Thymus (tissue), 11 donors: ENCODE measurements around the gene NBPF6. TPM values are rescaled to one million over a fixed set of nuclear protein-coding genes. Genes with fewer than 3 reads are reported as not detected.
"Not testable (repeated sequence)": the region's sequence is repeated elsewhere in the genome, so short reads cannot be mapped to it uniquely, and the experiment has no call there.

ENCODE experiments used
- DNase-seq, 9 donors: peaks; one replicate each; pipeline ENCODE4 v3.0.0-alpha.2; 2013; ENCODE audit warnings: low spot score in 9 of 9, low read depth in 6 of 9, missing footprints in 1 of 9
- H3K27ac ChIP-seq, 2 donors: one replicate each; pipeline ENCODE4 v1.5.1; 2013; ENCODE audit warnings: control low read depth in 1 of 2, low read depth in 1 of 2, low read length in 1 of 2, mild to moderate bottlenecking in 1 of 2, moderate library complexity in 1 of 2
- H3K27me3 ChIP-seq, 2 donors: one replicate each; pipeline ENCODE4 v1.5.1; 2013; ENCODE audit warnings: low read length in 1 of 2; ENCODE audit not compliant: control insufficient read depth in 2 of 2, insufficient read depth in 1 of 2
- H3K36me3 ChIP-seq, 2 donors: one replicate each; pipeline ENCODE4 v1.5.1; 2013; ENCODE audit warnings: low read length in 1 of 2, mild to moderate bottlenecking in 1 of 2, moderate library complexity in 1 of 2; ENCODE audit not compliant: control insufficient read depth in 2 of 2, insufficient read depth in 2 of 2
- H3K4me1 ChIP-seq, 2 donors: one replicate each; pipeline ENCODE4 v1.5.1; 2013; ENCODE audit warnings: low read length in 2 of 2; ENCODE audit not compliant: control insufficient read depth in 2 of 2, insufficient read depth in 2 of 2
- H3K4me3 ChIP-seq, 2 donors: one replicate each; pipeline ENCODE4 v1.5.1; 2013; ENCODE audit warnings: low read length in 2 of 2, control low read depth in 1 of 2, mild to moderate bottlenecking in 1 of 2
- H3K9me3 ChIP-seq, 2 donors: one replicate each; pipeline ENCODE4 v1.5.1; 2013; ENCODE audit warnings: low read length in 1 of 2, mild to moderate bottlenecking in 1 of 2; ENCODE audit not compliant: control insufficient read depth in 2 of 2, insufficient read depth in 1 of 2
- WGBS: extraction: QIAGEN DNeasy Blood & Tissue Kit; methylation state at CpG from one replicate; pipeline ENCODE4 v1.1.7; 2013; 5-methylcytosine and 5-hydroxymethylcytosine counted together
- polyA plus RNA-seq: library from polyadenylated mRNA; stranded (reverse); fragments of 200-250 nt; gene quantifications from one replicate; pipeline ENCODE4 v1.2.3, GENCODE V29; 2013
- total RNA-seq: library from RNA; stranded (reverse); fragments of 120-200 nt; gene quantifications from one replicate; pipeline ENCODE4 v1.2.4, GENCODE V29; 2013
- donor health status: healthy.

Gene NBPF6
- total and polyA plus RNA-seq, 2 donors = 0.07 TPM; not detected in 1

- H3K27me3 ChIP-seq = peaks cover 0 to 5% of the 10 kb centered on the region in 2 donors
- H3K36me3 ChIP-seq = no peaks in the 10 kb centered on the region
- no peaks in the 10 kb centered on the region for H3K4me1 ChIP-seq
- no peak overlapping the region for H3K27ac ChIP-seq
- H3K9me3 ChIP-seq = no peaks in the 10 kb centered on the region
- no peak overlapping the region for H3K4me3 ChIP-seq
- DNase-seq = peak in 8 of 9 donors; percentile 8 to 63 (median 21)
- 77% methylated on average over 6 of the region's 6 CpGs for whole genome bisulfite sequencing
Measured at GRCh38 chr1:108512239-108513043, 62.3 kb downstream of the NBPF6 start.

DNA sequence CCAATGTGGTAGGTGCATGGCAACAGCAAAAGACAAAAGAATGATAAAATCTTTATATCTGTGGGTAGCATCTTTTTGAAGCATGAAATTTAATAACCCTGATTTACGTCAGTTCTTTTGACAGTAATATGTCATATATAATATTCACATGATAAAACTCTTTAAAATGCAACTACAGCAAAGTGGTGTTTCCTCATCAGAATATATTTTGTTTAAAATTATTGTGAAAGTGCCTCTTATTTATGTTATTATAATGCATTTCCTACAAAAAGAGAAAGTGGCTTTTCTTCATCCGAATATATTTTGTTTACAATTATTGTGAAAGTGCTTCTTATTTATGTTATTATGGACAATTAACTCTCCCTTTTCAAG, 62.9 kb downstream of the NBPF6 start:
- no peaks in the 10 kb centered on the region for H3K36me3 ChIP-seq
- peaks cover 0 to 5% of the 10 kb centered on the region in 2 donors for H3K27me3 ChIP-seq
- no peak overlapping the region for H3K4me3 ChIP-seq
- WGBS = 90% methylated on average over 2 of the region's 2 CpGs
- H3K4me1 ChIP-seq = no peaks in the 10 kb centered on the region
- no peak overlapping the region for H3K27ac ChIP-seq
- DNase-seq = no peak
- no peaks in the 10 kb centered on the region for H3K9me3 ChIP-seq

DNA sequence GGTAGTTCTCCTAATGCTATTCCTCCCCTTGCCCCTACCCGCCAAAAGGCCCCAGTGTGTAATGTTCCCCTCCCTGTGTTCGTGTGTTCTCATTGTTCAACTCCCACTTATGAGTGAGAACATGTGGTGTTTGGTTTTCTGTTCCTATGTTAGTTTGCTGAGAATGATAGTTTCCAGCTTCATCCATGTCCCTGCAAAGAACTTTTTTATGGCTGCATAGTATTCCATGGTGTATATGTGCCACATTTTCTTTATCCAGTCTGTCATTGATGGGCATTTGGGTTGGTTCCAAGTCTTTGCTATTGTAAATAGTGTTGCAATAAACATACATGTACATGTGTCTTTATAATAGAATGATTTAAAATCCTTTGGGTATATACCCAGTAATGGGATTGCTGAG, 63.8 kb downstream of the NBPF6 start:
- not testable (repeated sequence) for H3K4me3 ChIP-seq, H3K36me3 ChIP-seq, H3K9me3 ChIP-seq, H3K27ac ChIP-seq, DNase-seq, H3K27me3 ChIP-seq, H3K4me1 ChIP-seq
- WGBS = 95% methylated on average over 2 of the region's 2 CpGs

DNA sequence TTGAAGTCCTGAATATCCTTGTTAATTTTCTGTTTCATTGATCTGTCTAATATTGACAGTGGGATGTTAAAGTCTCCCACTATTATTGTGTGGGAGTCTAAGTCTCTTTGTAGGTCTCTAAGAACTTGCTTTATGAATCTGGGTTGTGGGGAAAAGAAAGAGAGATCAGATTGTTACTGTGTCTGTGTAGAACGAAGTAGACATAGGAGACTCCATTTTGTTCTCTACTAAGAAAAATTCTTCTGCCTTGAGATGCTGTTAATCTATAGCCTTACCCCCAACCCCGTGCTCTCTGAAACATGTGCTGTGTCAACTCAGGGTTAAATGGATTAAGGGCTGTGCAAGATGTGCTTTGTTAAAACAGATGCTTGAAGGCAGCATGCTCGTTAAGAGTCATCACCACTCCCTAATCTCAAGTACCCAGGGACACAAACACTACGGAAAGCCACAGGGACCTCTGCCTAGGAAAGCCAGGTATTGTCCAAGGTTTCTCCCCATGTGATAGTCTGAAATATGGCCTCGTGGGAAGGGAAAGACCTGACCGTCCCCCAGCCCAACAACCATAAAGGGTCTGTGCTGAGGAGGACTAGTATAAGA, 67.3 kb downstream of the NBPF6 start:
- not testable (repeated sequence) for H3K27ac ChIP-seq, H3K9me3 ChIP-seq, H3K4me3 ChIP-seq, H3K27me3 ChIP-seq, H3K4me1 ChIP-seq, DNase-seq, H3K36me3 ChIP-seq
- 92% methylated on average over 6 of the region's 6 CpGs for WGBS

Other genes with a start within 250 kb of the NBPF6 start
- 11.1 TPM for gene SLC25A24, start 250.0 kb upstream of the NBPF6 start, total RNA-seq
- 13.7 TPM for gene SLC25A24, start 250.0 kb upstream of the NBPF6 start, polyA plus RNA-seq
- 0.09 TPM for gene NBPF4, start 206.3 kb upstream of the NBPF6 start, total RNA-seq
- gene NBPF4, start 206.3 kb upstream of the NBPF6 start, polyA plus RNA-seq = 0.11 TPM
- gene EEIG2, start 109.8 kb downstream of the NBPF6 start, total RNA-seq = 12.5 TPM
- gene EEIG2, start 109.8 kb downstream of the NBPF6 start, polyA plus RNA-seq = 11.2 TPM
- 28.3 TPM for gene HENMT1, start 210.8 kb downstream of the NBPF6 start, total RNA-seq
- gene HENMT1, start 210.8 kb downstream of the NBPF6 start, polyA plus RNA-seq = 21.7 TPM
- gene PRPF38B, start 242.0 kb downstream of the NBPF6 start, total RNA-seq = 27.3 TPM
- 69.6 TPM for gene PRPF38B, start 242.0 kb downstream of the NBPF6 start, polyA plus RNA-seq